ENCODE measurements around the gene CCP110.

- TF ChIP-seq EP300 (IDR thresholded peaks at IDR 0.05): no peak
- TF ChIP-seq, protein P1, sequence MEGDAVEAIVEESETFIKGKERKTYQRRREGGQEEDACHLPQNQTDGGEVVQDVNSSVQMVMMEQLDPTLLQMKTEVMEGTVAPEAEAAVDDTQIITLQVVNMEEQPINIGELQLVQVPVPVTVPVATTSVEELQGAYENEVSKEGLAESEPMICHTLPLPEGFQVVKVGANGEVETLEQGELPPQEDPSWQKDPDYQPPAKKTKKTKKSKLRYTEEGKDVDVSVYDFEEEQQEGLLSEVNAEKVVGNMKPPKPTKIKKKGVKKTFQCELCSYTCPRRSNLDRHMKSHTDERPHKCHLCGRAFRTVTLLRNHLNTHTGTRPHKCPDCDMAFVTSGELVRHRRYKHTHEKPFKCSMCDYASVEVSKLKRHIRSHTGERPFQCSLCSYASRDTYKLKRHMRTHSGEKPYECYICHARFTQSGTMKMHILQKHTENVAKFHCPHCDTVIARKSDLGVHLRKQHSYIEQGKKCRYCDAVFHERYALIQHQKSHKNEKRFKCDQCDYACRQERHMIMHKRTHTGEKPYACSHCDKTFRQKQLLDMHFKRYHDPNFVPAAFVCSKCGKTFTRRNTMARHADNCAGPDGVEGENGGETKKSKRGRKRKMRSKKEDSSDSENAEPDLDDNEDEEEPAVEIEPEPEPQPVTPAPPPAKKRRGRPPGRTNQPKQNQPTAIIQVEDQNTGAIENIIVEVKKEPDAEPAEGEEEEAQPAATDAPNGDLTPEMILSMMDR (IDR thresholded peaks at IDR 0.05): no peak
These were observed 75.2 kb downstream of the CCP110 start for GRCh38 chr16:19598805-19599510.

Measured in stomach (tissue), 4 donors.